Body of pancreas (tissue), 4 donors: ENCODE results near the gene PDCD1. TPM values are rescaled to one million over a fixed set of nuclear protein-coding genes. Genes with fewer than 3 reads are reported as not detected.

Experiments
- ATAC-seq: fragments of 150-250 bp; one replicate; pipeline ENCODE4 v1.9.1; 2016
- DNase-seq, 4 donors: peaks; one replicate each; pipeline ENCODE4 v3.0.0-alpha.2; 2019
- H3K27ac ChIP-seq, 4 donors: fragments of 200-600 bp; sonication (generic); 1 replicate in 3 of 4; 2 replicates in 1 of 4; pipeline versions ENCODE4 v1.5.1 to v1.6.1; 2016 to 2019; ENCODE audit warnings: mild to moderate bottlenecking in 1 of 4, mixed read lengths in 1 of 4, moderate library complexity in 1 of 4
- H3K27me3 ChIP-seq, 2 donors: fragments of 200-600 bp; sonication (generic); one replicate each; pipeline ENCODE4 v1.6.0; 2016; ENCODE audit warnings: mild to moderate bottlenecking in 1 of 2
- H3K36me3 ChIP-seq, 2 donors: fragments of 200-600 bp; sonication (generic); replicated peaks in 1 of 2; 2 replicates each; pipeline ENCODE4 v1.5.1; 2016; ENCODE audit warnings: low read depth in 2 of 2; ENCODE audit not compliant: insufficient read depth in 1 of 2
- H3K4me1 ChIP-seq: fragments of 200-600 bp; sonication (generic); one replicate; pipeline ENCODE4 v1.6.0; 2016
- H3K4me3 ChIP-seq, 2 donors: fragments of 200-600 bp; sonication (generic); 1 replicate in 1 of 2; 2 replicates in 1 of 2; pipeline ENCODE4 v1.5.1; 2016 to 2019
- H3K9me3 ChIP-seq, 3 donors: fragments of 200-600 bp; sonication (generic); 1 replicate in 2 of 3; 2 replicates in 1 of 3; pipeline ENCODE4 v1.5.1; 2016
- POLR2A ChIP-seq, 3 donors: fragments of 450-650 bp; IDR thresholded peaks; one replicate each; pipeline ENCODE4 v1.6.1; 2016; ENCODE audit warnings: antibody characterized with exemption in 3 of 3, mild to moderate bottlenecking in 2 of 3
- WGBS, 2 donors: methylation state at CpG; one replicate each; pipeline ENCODE4 v1.1.5; 2017; 5-methylcytosine and 5-hydroxymethylcytosine counted together
- intact Hi-C: fragments of 100-400 bp; cut with DNase I; formaldehyde crosslinking; loops from one replicate; pipeline ENCODE4 v1.15.1; 2023
- total RNA-seq, 2 donors: library from RNA; depleted of rRNA; stranded (reverse); fragments of >200 nt; gene quantifications; one replicate each; pipeline ENCODE4 v1.1.0, GENCODE V29; 2016
- TF ChIP-seq, protein P1 (sequence below), 7 experiments: fragments of 450-650 bp in 4 of 7; fragments of 200-600 bp in 3 of 7; sonication (generic) in 3 of 7; IDR thresholded peaks; one replicate each; pipeline ENCODE4 v1.5.1; 2016 to 2019; ENCODE audit warnings: antibody characterized with exemption in 7 of 7

The PDCD1 gene
- total RNA-seq, 2 donors from 2014 or later, result 0.99 to 1.3 TPM

DNA sequence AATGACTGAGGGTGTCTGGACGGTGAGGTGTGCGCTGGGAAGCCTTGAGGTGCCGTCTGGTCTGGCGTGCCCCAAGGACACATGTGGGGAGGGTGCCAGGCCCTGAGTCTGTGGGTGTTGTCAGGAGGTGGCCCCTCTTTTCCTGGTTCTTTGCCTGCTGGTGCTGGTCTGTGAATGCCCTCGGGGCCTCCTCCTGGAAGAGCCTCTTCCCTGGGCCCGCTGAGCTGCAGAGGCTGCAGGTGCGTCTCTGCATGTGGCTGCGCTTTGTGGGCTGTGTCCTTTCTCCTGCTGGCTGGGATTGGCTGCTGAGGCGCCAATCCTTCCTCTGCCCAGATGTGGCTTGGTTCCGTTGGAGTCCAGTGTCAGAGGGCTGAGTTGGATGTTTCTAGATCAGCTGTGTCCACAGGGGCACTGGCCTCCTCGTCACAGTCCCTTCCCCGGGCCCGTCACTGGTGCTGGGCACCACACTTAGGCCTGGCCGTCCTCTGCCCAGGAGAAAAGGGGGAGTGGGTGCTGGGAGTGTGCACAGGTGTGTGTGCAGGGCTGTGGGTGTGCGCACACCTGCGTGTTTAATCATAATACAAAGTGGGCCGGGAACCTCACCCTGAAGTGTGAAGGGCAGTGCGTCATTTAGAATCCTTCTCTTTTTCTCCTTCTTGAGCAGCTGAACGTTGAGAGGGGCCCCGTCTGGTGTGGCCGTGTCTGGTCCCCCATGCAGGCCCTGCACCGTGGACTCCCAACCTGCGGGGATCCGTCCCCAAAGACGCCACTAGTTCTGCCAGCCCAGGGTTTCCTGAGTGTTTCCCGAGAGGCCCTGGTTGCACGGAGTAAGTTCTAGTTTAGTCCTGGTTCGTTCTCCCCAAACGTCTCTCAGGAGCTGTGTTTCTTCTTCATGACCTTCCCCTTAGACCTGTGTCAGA, 46.4 kb upstream of the PDCD1 start:
- intact Hi-C loops, result no loop called here
- 36 to 44% methylated on average over 20 to 29 of the region's 29 CpGs for WGBS, 2 donors
- no peaks in the 10 kb centered on the region for H3K9me3 ChIP-seq
- H3K27me3 ChIP-seq, result no peaks in the 10 kb centered on the region
- peak overlapping the region; percentile 86 to 93 (median 88) for H3K27ac ChIP-seq
- ATAC-seq (peak; percentile 55), DNase-seq (peak; percentile 79 to 85 (median 83))
- H3K4me1 ChIP-seq, result peaks cover 97% of the 10 kb centered on the region
- no peaks in the 10 kb centered on the region for H3K36me3 ChIP-seq
- peak; percentile 28 to 65 (median 62) for TF ChIP-seq POLR2A (IDR thresholded peaks at IDR 0.05)
- TF ChIP-seq, protein P1, sequence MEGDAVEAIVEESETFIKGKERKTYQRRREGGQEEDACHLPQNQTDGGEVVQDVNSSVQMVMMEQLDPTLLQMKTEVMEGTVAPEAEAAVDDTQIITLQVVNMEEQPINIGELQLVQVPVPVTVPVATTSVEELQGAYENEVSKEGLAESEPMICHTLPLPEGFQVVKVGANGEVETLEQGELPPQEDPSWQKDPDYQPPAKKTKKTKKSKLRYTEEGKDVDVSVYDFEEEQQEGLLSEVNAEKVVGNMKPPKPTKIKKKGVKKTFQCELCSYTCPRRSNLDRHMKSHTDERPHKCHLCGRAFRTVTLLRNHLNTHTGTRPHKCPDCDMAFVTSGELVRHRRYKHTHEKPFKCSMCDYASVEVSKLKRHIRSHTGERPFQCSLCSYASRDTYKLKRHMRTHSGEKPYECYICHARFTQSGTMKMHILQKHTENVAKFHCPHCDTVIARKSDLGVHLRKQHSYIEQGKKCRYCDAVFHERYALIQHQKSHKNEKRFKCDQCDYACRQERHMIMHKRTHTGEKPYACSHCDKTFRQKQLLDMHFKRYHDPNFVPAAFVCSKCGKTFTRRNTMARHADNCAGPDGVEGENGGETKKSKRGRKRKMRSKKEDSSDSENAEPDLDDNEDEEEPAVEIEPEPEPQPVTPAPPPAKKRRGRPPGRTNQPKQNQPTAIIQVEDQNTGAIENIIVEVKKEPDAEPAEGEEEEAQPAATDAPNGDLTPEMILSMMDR (IDR thresholded peaks at IDR 0.05), result no peak
- H3K4me3 ChIP-seq, result no peak overlapping the region

DNA sequence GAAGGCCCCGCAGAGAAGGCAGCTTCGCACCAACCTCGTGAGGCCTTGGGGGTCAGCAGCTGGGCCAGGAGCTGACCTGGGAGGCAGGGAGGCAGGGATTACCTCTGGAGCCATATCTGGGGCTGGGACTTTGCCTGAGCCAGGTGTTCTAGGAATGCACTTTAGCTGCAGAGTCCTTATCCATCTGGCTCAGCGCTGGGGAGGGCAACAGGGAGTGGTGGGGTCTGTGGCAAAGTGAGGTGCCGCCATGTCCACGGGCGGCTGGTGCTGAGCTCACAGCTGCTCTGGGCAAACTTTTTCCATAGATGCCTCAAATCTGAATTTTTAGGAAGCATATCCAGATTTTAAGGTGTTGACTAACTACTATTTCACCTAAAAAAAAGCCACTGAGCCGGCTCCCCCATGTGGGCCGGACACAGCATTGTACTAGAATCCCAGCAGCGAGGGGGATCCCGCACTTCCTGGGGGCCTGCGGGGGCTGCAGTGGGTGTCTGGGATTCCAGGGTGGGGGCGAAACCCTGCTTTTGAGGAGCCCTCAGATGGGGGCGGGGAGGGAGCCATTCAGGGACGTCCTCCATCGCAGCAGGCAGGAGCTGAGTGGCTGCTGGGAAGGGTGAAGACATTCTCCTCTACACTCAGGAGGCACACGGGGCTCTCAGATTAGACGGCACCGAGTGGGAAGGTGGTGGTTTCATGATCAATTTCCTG, 45.5 kb upstream of the PDCD1 start:
- Histone ChIP-seq H3K9me3 (no peaks in the 10 kb centered on the region), H3K27ac (peak overlapping the region; percentile 86 to 93 (median 88)), H3K27me3 (no peaks in the 10 kb centered on the region), H3K4me1 (peaks cover 97% of the 10 kb centered on the region), H3K4me3 (no peak overlapping the region), H3K36me3 (no peaks in the 10 kb centered on the region)
- intact Hi-C loops, result no loop called here
- peak in 1 of 4 donors; percentile 33 for DNase-seq
- WGBS, 2 donors, result 48 to 60% methylated on average over 11 to 19 of the region's 19 CpGs
- no peak for ATAC-seq
- TF ChIP-seq POLR2A (IDR thresholded peaks at IDR 0.05), result no peak
- TF ChIP-seq, protein P1 (IDR thresholded peaks at IDR 0.05), result no peak

DNA sequence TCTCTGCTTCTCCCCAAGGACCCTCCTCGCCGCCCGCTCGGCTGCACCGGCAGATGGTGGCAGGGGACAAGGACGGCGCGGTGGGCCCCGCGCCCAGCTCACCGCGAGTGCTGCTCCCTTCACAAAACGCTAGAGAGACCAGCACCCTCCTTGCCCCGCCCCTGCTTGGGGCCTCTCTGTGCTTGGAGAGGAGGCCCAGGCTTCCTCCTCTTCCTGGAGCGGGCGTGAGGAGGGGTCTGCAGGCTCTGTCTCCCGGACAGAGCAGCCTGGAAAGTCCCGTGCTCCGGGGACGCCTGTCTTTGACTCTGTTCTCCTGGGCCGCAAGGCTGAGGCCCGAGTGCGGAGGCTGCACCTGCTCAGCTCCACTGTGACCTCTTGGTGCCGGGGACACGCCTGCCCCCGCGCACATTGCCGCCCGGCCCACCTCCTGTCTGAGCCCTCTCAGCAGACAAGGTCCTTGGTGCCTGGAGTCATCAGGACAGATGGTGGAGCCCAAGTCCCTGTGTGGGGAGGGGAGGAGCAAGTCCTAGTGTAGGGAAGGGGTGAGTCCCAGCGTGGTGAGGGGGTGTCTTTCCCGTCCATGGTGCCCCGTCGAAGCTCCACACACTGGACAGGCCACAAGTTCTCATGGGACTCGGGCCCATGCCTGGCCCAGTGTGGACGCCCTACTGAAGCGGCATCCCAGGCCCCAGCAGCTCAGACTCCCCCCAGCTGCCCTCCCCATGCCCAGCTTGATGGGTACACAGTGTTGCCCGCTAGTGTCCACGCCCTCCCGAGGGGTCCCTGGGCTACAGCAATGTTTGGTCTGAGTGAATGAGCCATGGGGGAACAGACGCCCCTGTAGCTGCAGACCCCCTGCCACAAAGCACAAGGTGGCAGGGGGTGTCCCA, 44.7 kb upstream of the PDCD1 start:
- DNase-seq, result peak in 1 of 4 donors; percentile 16

GRCh38 chr2:241902357-241902991, 43.8 kb upstream of the PDCD1 start:
- DNase-seq (peak in 2 of 4 donors; percentile 52 to 73), ATAC-seq (peak; percentile 4)
- TF ChIP-seq, protein P1 (IDR thresholded peaks at IDR 0.05), result no peak
- TF ChIP-seq POLR2A (IDR thresholded peaks at IDR 0.05), result no peak
- Histone ChIP-seq H3K4me3 (no peak overlapping the region), H3K27ac (peak overlapping the region in 3 of 4 donors; percentile 87 to 93 (median 90)), H3K4me1 (peaks cover 97% of the 10 kb centered on the region), H3K27me3 (no peaks in the 10 kb centered on the region), H3K9me3 (no peaks in the 10 kb centered on the region), H3K36me3 (no peaks in the 10 kb centered on the region)
- WGBS, 2 donors, result 68 to 89% methylated on average over 5 to 18 of the region's 48 CpGs
- intact Hi-C loops, result no loop called here

More for the DNA sequence above, 44.7 kb upstream of the PDCD1 start:
- no peak for ATAC-seq
- H3K27me3 ChIP-seq, result no peaks in the 10 kb centered on the region
- 86 to 93% methylated on average over 6 to 40 of the region's 40 CpGs for WGBS, 2 donors
- H3K36me3 ChIP-seq, result no peaks in the 10 kb centered on the region
- H3K4me1 ChIP-seq, result peaks cover 97% of the 10 kb centered on the region
- TF ChIP-seq POLR2A (IDR thresholded peaks at IDR 0.05), result no peak
- TF ChIP-seq, protein P1 (IDR thresholded peaks at IDR 0.05), result no peak
- H3K27ac ChIP-seq, result peak overlapping the region; percentile 86 to 93 (median 88)
- H3K4me3 ChIP-seq, result no peak overlapping the region
- H3K9me3 ChIP-seq, result no peaks in the 10 kb centered on the region
- intact Hi-C loops, result no loop called here
